Left ventricle myocardium inferior (tissue), 1 donor: ENCODE data around the gene LKAAEAR1. TPM values are rescaled to one million over a fixed set of nuclear protein-coding genes. Genes with fewer than 3 reads are reported as not detected.

Source experiments
- DNase-seq: peaks from one replicate; pipeline ENCODE4 v3.0.0-alpha.2; 2020
- H3K27ac ChIP-seq: fragments of 200-600 bp; replicated peaks from 2 replicates; pipeline ENCODE4 v1.8.0; 2021
- H3K27me3 ChIP-seq: fragments of 200-600 bp; 2 replicates; pipeline ENCODE4 v1.8.0; 2021; ENCODE audit warnings: low read depth
- H3K36me3 ChIP-seq: fragments of 200-600 bp; 2 replicates; pipeline ENCODE4 v1.8.0; 2021
- H3K4me1 ChIP-seq: fragments of 200-600 bp; 2 replicates; pipeline ENCODE4 v1.8.0; 2021
- H3K4me3 ChIP-seq: fragments of 200-600 bp; 2 replicates; pipeline ENCODE4 v1.8.0; 2021; ENCODE audit warnings: mild to moderate bottlenecking, moderate library complexity
- H3K9me3 ChIP-seq: fragments of 200-600 bp; replicated peaks from 2 replicates; pipeline ENCODE4 v1.8.0; 2021
- intact Hi-C: fragments of 100-400 bp; cut with micrococcal nuclease; formaldehyde crosslinking; loops from one replicate; pipeline ENCODE4 v1.11.0; 2022
- total RNA-seq: library from RNA; stranded (reverse); fragmentation: NEBNext Ultra II Directional; extraction: Animal tissue kit (Norgen Biotek cat#: 25700); gene quantifications from one replicate; pipeline ENCODE4 v1.2.1, GENCODE V29; 2021
- TF ChIP-seq, protein P1 (sequence below): fragments of 200-600 bp; IDR thresholded peaks from 2 replicates; pipeline ENCODE4 v1.8.0; 2021; ENCODE audit warnings: antibody characterized with exemption, mild to moderate bottlenecking, borderline replicate concordance
- donor health status: DM: no; HTN: yes; CAD: no; lungs with severe emphysema.

Gene LKAAEAR1
- total RNA-seq, 1 donor from 2014 or later = not detected

DNA sequence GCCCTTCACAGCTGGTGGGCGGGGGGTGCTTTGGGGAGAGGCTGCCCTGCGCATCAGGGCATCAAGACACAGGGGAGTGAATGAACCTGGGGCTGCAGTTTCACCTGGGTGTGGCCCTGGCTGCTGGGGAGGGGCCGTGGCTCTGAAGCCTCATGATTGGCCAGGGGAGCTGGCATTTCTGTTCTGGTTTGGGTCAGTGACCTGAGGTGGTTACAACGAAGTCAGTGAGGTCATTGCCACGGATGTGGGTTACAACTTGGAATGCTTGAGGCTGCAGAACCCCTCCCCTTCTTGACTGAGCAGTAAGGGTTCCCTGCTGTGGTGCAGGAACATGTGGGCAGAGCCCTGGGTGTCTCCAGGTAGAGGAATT is 18.2 kb downstream of the LKAAEAR1 start:
- intact Hi-C loops = no loop called here
- DNase-seq = no peak

DNA sequence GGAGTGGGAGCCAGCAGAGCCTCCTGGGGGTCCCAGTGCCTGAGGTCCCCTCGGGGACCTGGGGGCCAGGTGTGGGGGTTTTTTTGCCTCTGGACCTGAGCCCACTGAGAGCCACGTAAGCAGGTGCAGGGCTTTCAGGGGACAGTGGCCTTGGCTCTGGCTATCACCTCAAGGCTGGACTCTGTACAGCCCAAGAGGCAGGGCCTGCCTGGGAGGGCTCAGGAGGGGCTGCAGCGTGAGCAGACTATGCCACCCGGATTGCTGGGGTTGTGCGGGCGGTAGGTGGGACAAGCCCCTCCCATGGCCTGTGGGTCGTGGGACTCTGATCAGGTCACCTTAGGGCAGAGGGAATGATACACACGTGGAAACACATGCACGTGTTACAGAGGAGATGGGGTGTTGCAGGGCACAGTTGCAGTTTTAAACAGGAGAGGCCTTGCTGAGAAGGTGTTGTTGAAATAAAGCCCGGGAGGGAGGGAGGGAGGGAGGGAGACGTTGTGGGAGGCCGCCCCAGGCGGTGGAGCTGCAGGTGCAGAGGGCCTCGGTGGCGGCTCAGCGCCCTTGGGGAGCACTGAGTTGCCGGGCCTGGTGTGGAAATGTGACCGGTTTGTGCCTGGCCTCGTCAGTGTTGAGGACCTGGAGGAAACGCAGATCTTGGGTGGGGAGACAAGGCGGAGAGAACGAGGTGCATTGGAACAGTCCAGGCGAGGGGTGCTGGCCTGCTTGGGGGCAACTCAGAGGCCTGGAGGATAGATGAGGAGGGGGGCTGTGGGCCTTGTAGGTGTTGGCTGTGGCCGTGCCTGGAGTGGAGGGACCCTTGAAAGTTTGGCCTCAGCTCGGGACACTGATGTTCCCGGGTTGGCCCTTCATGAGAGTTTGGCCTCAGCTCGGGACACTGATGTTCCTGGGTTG is 18.9 kb downstream of the LKAAEAR1 start:
- Histone ChIP-seq H3K27ac (no peak overlapping the region), H3K9me3 (no peaks in the 10 kb centered on the region), H3K4me1 (peaks cover 34% of the 10 kb centered on the region), H3K36me3 (no peaks in the 10 kb centered on the region), H3K4me3 (no peak overlapping the region), H3K27me3 (no peaks in the 10 kb centered on the region)
- DNase-seq = no peak
- TF ChIP-seq, protein P1, sequence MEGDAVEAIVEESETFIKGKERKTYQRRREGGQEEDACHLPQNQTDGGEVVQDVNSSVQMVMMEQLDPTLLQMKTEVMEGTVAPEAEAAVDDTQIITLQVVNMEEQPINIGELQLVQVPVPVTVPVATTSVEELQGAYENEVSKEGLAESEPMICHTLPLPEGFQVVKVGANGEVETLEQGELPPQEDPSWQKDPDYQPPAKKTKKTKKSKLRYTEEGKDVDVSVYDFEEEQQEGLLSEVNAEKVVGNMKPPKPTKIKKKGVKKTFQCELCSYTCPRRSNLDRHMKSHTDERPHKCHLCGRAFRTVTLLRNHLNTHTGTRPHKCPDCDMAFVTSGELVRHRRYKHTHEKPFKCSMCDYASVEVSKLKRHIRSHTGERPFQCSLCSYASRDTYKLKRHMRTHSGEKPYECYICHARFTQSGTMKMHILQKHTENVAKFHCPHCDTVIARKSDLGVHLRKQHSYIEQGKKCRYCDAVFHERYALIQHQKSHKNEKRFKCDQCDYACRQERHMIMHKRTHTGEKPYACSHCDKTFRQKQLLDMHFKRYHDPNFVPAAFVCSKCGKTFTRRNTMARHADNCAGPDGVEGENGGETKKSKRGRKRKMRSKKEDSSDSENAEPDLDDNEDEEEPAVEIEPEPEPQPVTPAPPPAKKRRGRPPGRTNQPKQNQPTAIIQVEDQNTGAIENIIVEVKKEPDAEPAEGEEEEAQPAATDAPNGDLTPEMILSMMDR = no peak
- intact Hi-C loops = no loop called here

More for the DNA sequence above, 18.2 kb downstream of the LKAAEAR1 start:
- Histone ChIP-seq H3K27me3 (no peaks in the 10 kb centered on the region), H3K9me3 (no peaks in the 10 kb centered on the region), H3K27ac (no peak overlapping the region), H3K4me3 (no peak overlapping the region), H3K4me1 (peaks cover 34% of the 10 kb centered on the region), H3K36me3 (no peaks in the 10 kb centered on the region)
- TF ChIP-seq, protein P1 = no peak

DNA sequence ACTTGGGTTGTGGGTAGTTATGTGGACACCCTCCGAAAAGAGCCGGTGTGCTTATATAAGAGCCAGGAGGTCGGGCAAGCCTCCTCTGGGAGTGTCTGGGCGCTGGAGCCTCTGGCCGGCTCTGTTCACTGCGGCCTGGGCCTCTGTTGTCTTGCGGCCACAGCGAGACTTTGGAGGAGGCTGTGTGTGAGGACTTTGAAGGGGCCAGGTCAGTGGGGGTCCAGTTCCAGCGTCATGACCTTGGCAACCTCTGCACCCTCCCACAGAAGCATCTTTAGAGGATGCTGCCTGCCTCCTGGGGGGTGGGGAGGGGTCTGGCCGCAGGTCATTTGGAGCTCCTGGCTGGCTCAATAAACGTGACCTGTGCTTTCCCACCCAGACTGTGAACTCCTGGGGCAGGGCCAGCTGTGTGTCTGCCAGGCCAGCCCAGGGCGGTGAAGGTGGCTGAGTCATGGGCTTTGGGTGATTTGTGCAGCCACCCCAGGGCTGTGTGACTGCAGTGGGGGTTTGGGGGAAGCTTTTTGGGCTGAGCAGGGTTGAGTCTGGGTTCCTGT is 20.0 kb downstream of the LKAAEAR1 start:
- TF ChIP-seq, protein P1 = no peak
- H3K27ac ChIP-seq = peak overlapping the region; percentile 91
- H3K4me1 ChIP-seq = peaks cover 34% of the 10 kb centered on the region
- H3K36me3 ChIP-seq = no peaks in the 10 kb centered on the region
- peak overlapping the region; percentile 98 for H3K4me3 ChIP-seq
- no peak for DNase-seq
- no peaks in the 10 kb centered on the region for H3K27me3 ChIP-seq
- H3K9me3 ChIP-seq = no peaks in the 10 kb centered on the region
- intact Hi-C loops = no loop called here

DNA sequence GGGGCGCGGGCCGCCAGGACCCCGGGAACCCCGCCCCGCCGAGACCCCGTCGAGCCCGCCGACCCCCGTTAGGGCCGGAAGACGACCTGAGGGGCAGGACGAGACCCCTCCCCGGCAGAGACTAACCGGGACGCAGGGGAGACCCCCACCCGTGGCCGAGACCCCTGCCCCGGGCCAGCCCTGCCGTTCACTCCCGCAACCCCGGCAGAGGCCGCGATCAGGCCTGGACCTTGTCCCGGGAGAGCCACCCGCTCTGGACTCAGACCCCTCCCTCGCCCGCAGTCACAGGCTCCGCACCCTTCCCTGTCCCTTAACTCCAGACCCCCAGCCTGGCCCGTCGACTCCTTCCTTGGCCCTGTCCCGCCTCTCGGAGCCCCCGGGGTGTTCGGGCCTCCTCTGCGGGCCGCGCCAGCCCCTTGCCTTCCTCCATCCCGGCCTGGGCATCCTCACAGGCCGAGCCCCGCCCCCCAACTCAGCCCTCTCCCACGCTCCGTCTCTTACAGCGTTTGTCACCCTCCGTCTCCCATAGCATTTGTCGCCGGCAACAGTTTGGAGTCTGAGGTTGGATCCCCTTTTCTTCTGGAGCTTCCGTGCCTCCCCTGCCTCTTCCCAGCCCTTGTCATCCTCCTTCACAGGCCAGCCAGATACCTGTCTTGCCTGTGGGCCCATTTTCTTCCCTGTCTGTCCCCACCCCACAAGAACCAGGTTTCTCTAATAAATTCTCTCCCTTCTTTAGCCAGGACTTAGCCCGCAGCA is 20.6 kb downstream of the LKAAEAR1 start:
- H3K27ac ChIP-seq = peak overlapping the region; percentile 91
- H3K4me3 ChIP-seq = peak overlapping the region; percentile 98
- H3K9me3 ChIP-seq = no peaks in the 10 kb centered on the region
- H3K36me3 ChIP-seq = no peaks in the 10 kb centered on the region
- intact Hi-C loops = no loop called here
- no peak for DNase-seq
- peaks cover 34% of the 10 kb centered on the region for H3K4me1 ChIP-seq
- TF ChIP-seq, protein P1 = no peak
- no peaks in the 10 kb centered on the region for H3K27me3 ChIP-seq

DNA sequence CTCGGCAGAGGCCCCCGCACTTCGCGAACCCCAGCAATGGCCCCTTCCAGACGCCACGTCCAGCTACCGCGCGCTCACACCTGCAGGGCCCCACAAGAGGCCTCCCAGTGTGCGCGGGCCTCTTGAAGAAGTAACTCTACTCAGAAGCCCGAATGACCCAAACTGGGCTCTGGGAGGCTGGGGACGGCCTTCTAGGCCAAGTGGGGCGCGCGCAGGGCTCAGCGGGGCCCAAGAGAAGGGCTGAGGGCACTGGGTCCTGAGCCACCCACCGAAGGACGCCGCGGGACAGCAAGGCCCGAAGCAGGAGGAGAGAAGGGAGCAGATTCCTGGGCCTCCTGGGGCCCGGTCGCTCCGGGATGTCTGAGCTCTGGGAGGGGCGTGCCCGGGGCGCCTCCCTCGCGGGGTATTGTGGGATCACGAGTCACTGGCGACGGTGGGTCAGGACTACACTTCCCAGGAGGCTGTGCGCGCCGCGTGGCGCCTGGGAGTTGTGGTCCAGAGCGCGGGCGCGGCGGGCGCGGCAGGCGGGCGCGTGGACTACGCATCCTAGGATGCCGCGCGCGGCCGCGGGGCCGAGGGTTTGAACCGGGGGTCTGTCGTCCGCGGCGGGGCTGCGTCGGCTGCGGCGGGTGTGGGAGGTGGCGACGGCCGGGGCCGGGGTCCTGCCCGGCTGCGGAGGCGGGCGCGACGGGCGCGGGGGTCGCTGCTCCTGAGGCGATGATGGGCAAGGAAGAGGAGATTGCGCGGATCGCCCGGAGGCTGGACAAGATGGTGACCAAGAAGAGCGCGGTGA is 21.4 kb downstream of the LKAAEAR1 start, which contains the start of gene TCEA2:
TSS of gene TCEA2 (plus strand) at position 603 of the 793 bp plus-strand sequence. CDS start at position 718, 115 bp downstream.
- TF ChIP-seq, protein P1 = no peak
- peaks cover 39% of the 10 kb centered on the region for H3K4me1 ChIP-seq
- peak; percentile 98 for DNase-seq
- peak within 1 kb of the TSS; percentile 91 for H3K27ac ChIP-seq
- H3K36me3 ChIP-seq = no peaks in the 10 kb centered on the region
- peak within 1 kb of the TSS; percentile 98 for H3K4me3 ChIP-seq
- H3K9me3 ChIP-seq = no peaks in the 10 kb centered on the region
- intact Hi-C loops = no loop called here
- no peaks in the 10 kb centered on the region for H3K27me3 ChIP-seq
